ENCODE measurements around the gene TUBG2.

The TUBG2 gene

DNA sequence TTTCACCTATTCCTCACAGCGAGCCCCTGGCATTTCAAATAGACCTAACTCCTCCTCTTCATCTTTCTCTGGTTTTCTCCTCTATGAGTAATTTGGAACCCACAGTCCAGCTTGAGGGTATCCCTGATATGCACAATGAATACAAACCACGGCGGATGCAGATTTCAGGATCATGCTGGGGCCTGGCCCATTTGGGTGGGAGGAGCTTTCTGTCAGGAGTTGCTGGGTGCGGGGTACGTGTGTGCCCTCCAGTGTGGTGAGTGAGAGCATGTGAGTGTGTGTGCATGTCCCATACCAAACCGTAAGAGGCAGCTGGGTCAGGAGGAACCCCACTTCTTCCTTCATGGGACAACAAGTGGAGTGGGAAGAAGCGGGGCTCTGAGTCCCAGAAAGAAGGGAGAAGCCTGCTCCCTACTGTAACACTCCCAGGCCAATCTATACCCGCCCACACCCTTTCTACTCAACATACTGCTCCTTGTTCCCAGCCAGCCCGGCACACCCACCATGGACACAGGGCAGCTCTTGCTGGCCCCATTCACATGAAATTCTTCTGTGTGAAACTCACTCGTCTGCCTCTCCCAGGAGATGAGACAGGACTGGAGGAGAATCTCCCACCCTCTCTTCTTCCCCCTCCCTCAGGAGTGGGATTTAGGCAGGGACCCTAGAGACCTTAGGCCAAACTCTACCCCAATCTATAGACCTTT lies 41.7 kb downstream of the TUBG2 start:
- DNase-seq, result no peak

DNA sequence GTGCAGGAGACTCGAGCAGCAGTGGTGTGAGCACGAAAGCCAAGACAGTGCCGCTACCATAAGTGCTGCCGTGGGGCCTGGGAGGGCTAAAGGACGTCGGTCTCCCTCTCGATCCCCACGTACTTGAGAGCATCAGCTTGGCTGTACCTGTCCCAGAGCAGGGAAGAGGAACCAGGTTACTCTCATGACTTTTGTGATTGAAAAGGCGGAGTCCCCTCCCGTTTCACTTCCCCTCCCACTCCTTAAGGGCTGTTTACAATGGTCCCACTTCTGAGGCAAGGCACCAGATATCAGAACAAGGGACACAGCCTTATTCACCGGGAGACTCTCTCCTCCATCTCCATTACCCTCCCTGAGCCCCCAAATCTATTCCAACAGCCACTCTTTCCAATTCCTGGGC lies 43.4 kb downstream of the TUBG2 start:
- no peak for DNase-seq

GRCh38 chr17:42704490-42704836 lies 45.4 kb downstream of the TUBG2 start:
- no peak for DNase-seq

- DNase-seq, result no peak
These were observed 45.9 kb downstream of the TUBG2 start for GRCh38 chr17:42704837-42705494.

GRCh38 chr17:42706732-42707131 lies 47.6 kb downstream of the TUBG2 start:
- DNase-seq, result no peak

DNA sequence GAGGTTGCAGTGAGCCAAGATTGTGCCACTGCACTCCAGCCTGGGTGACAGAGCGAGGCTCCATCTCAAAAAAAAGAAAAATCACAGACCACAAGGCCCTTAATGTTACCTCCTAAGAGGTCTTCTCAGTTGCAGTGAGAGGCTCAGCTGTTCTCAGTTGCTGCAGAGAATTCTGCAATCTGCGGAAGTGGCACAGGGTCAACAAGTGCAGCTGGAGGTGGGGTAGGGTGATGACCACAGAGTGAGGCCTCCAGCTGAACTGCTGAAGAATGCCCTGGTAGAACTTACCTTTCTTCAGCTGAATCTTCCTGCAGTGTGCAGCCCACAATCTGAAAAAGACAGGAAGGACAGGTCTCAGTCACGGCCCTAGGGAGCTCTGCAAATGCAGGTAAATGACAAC lies 49.5 kb downstream of the TUBG2 start:
- no peak for DNase-seq

DNA sequence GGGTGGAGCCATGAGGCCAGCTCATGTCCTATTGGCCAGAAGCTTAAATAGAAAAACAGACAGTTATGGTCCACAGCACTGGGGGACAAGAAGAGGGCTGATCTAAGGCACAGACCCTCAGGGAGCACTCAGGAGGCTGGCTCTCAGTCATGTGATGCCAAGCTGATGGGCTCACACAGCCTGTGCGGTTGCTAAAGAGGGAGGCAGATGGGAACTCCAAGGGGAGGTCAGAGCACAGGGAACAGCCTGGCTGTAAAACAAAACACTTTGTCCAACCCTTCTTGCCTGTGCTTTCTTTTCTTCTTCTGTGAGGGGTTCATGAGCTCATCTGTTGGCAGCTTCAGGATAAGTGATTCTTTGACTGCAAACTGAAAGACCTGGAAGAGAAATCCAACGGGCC lies 50.5 kb downstream of the TUBG2 start:
- DNase-seq, result no peak
